H1 (cell line): ENCODE measurements around the gene PGA5. TPM values are rescaled to one million over a fixed set of nuclear protein-coding genes. Genes with fewer than 3 reads are reported as not detected.

Source experiments
- CTCF ChIA-PET: fragments of 300-600 bp; sonication (Branson Sonifier 250); formaldehyde crosslinking; loops from one replicate; lab custom pipeline; 2021; ENCODE audit not compliant: partially characterized antibody; lab: Charles Lee
- POLR2A ChIA-PET: fragments of 300-600 bp; sonication (Branson Sonifier 250); formaldehyde crosslinking; loops from one replicate; lab custom pipeline; 2021; ENCODE audit warnings: inconsistent platforms; ENCODE audit not compliant: partially characterized antibody; lab: Charles Lee
- DNase-seq, 2 experiments: peaks; one replicate each; pipeline versions ENCODE4 v3.0.0 to v3.0.0-alpha.2; 2010 to 2022; ENCODE audit warnings: low spot score in 2 of 2, low read depth in 1 of 2, mixed read lengths in 1 of 2
- FAIRE-seq: peaks from 2 replicates; lab custom pipeline; 2011; peaks lifted over from hg19 to GRCh38; lab: Jason Lieb, UNC
- H2AFZ ChIP-seq: 2 replicates; pipeline ENCODE4 v1.8.1; 2012; ENCODE audit warnings: low read length, inconsistent platforms
- H2AK5ac ChIP-seq: 2 replicates; pipeline ENCODE4 v1.6.1; 2013; ENCODE audit warnings: low read depth, low read length
- H2BK120ac ChIP-seq: replicated peaks from 2 replicates; pipeline ENCODE3; 2013; ENCODE audit warnings: low read depth, low read length, inconsistent platforms
- H2BK12ac ChIP-seq: 2 replicates; pipeline ENCODE4 v1.6.1; 2013; ENCODE audit warnings: low read depth, low read length
- H2BK15ac ChIP-seq: 2 replicates; pipeline ENCODE4 v1.6.1; 2013; ENCODE audit warnings: low read length
- H2BK20ac ChIP-seq: 2 replicates; pipeline ENCODE4 v1.6.1; 2013; ENCODE audit warnings: low read length
- H2BK5ac ChIP-seq: 2 replicates; pipeline ENCODE4 v1.6.1; 2013; ENCODE audit warnings: low read depth, low read length
- H3K14ac ChIP-seq: 2 replicates; pipeline ENCODE4 v1.6.1; 2013; ENCODE audit warnings: inconsistent platforms; ENCODE audit not compliant: insufficient read length
- H3K18ac ChIP-seq: 2 replicates; pipeline ENCODE4 v1.6.1; 2013; ENCODE audit warnings: low read length; ENCODE audit errors: extremely low read depth
- H3K23ac ChIP-seq: 2 replicates; pipeline ENCODE4 v1.6.1; 2013; ENCODE audit warnings: inconsistent platforms; ENCODE audit not compliant: insufficient read length
- H3K23me2 ChIP-seq: 2 replicates; pipeline ENCODE4 v1.6.1; 2013; ENCODE audit warnings: low read depth, low read length
- H3K27ac ChIP-seq: 2 replicates; pipeline ENCODE4 v1.6.1; 2011; ENCODE audit warnings: low read depth, low read length, inconsistent platforms
- H3K27me3 ChIP-seq, 4 experiments: replicated peaks in 1 of 4; 1 replicate in 1 of 4; 2 replicates in 3 of 4; pipeline versions ENCODE4 v1.6.1 to v1.8.1; 2011 to 2013; ENCODE audit warnings: low read length in 3 of 4, mild to moderate bottlenecking in 3 of 4, inconsistent platforms in 2 of 4, mixed read lengths in 2 of 4, moderate library complexity in 1 of 4; ENCODE audit not compliant: control insufficient read depth in 3 of 4, insufficient read depth in 3 of 4; ENCODE audit errors: extremely low read depth in 1 of 4
- H3K36me3 ChIP-seq, 4 experiments: 2 replicates each; pipeline versions ENCODE4 v1.6.1 to v1.8.1; 2011 to 2013; ENCODE audit warnings: mild to moderate bottlenecking in 4 of 4, low read length in 3 of 4, moderate library complexity in 2 of 4, control low read depth in 1 of 4, inconsistent platforms in 1 of 4; ENCODE audit not compliant: insufficient read depth in 4 of 4, control insufficient read depth in 2 of 4
- H3K4ac ChIP-seq: replicated peaks from 2 replicates; pipeline ENCODE3; 2013; ENCODE audit warnings: low read length, low read depth, mixed read lengths, inconsistent platforms; ENCODE audit not compliant: insufficient read length
- H3K4me1 ChIP-seq, 4 experiments: replicated peaks in 1 of 4; 1 replicate in 1 of 4; 2 replicates in 3 of 4; pipeline versions ENCODE4 v1.6.1 to v1.8.1; 2011 to 2013; ENCODE audit warnings: low read length in 3 of 4, inconsistent platforms in 2 of 4, mixed read lengths in 1 of 4; ENCODE audit not compliant: insufficient read depth in 4 of 4, control insufficient read depth in 3 of 4
- H3K4me2 ChIP-seq, 2 experiments: 2 replicates each; pipeline versions ENCODE4 v1.6.1 to v1.8.1; 2011 to 2013; ENCODE audit warnings: low read depth in 2 of 2, low read length in 2 of 2, control low read depth in 1 of 2, inconsistent platforms in 1 of 2, mild to moderate bottlenecking in 1 of 2; ENCODE audit not compliant: insufficient read depth in 1 of 2
- H3K4me3 ChIP-seq, 4 experiments: fragments of 200-600, 300-600 bp in 1 of 4; sonication (generic), shearing (Covaris generic), sonication (Bioruptor Twin) in 1 of 4; 2 replicates each; pipeline versions ENCODE4 v1.5.1 to v1.8.1; 2011 to 2016; ENCODE audit warnings: low read length in 4 of 4, low read depth in 3 of 4, control low read depth in 2 of 4, inconsistent platforms in 2 of 4, mild to moderate bottlenecking in 2 of 4, mixed read lengths in 1 of 4, moderate library complexity in 1 of 4; ENCODE audit not compliant: insufficient read depth in 2 of 4; ENCODE audit errors: extremely low read depth in 1 of 4
- H3K56ac ChIP-seq: replicated peaks from 2 replicates; pipeline ENCODE3; 2013; ENCODE audit warnings: low read depth, mild to moderate bottlenecking, mixed read lengths, low read length, inconsistent platforms; ENCODE audit not compliant: insufficient read length
- H3K79me1 ChIP-seq: 2 replicates; pipeline ENCODE4 v1.6.1; 2013; ENCODE audit warnings: low read depth, low read length, control low read depth
- H3K79me2 ChIP-seq, 2 experiments: 2 replicates each; pipeline versions ENCODE4 v1.6.1 to v1.8.1; 2012 to 2013; ENCODE audit warnings: low read length in 2 of 2, mild to moderate bottlenecking in 2 of 2, inconsistent platforms in 1 of 2; ENCODE audit not compliant: insufficient read depth in 2 of 2, control insufficient read depth in 1 of 2
- H3K9ac ChIP-seq, 4 experiments: replicated peaks in 1 of 4; 1 replicate in 1 of 4; 2 replicates in 3 of 4; pipeline versions ENCODE4 v1.6.1 to v1.8.1; 2011 to 2013; ENCODE audit warnings: low read depth in 3 of 4, low read length in 3 of 4, control low read depth in 2 of 4, mild to moderate bottlenecking in 2 of 4, moderate library complexity in 2 of 4, inconsistent platforms in 1 of 4; ENCODE audit errors: extremely low read depth in 1 of 4
- H3K9me3 ChIP-seq, 2 experiments: 2 replicates each; pipeline versions ENCODE4 v1.6.1 to v1.8.1; 2012 to 2013; ENCODE audit warnings: mild to moderate bottlenecking in 2 of 2, moderate library complexity in 2 of 2, control low read depth in 1 of 2, inconsistent platforms in 1 of 2, low read depth in 1 of 2, low read length in 1 of 2, mixed read lengths in 1 of 2; ENCODE audit not compliant: insufficient read depth in 2 of 2
- H4K20me1 ChIP-seq, 2 experiments: replicated peaks in 1 of 2; 2 replicates each; pipeline versions ENCODE3 to v1.8.1; 2011 to 2013; ENCODE audit warnings: inconsistent platforms in 2 of 2, low read length in 2 of 2, mild to moderate bottlenecking in 1 of 2; ENCODE audit not compliant: insufficient read depth in 2 of 2, control insufficient read depth in 1 of 2
- H4K5ac ChIP-seq: 2 replicates; pipeline ENCODE4 v1.6.1; 2013; ENCODE audit warnings: low read length, low read depth, mixed read lengths, inconsistent platforms; ENCODE audit not compliant: insufficient read length
- H4K8ac ChIP-seq: 2 replicates; pipeline ENCODE4 v1.8.0; 2013; ENCODE audit warnings: mild to moderate bottlenecking, moderate library complexity, low read length, inconsistent platforms; ENCODE audit not compliant: insufficient read depth; ENCODE audit errors: extremely low read depth
- H4K91ac ChIP-seq: replicated peaks from 2 replicates; pipeline ENCODE3; 2013; ENCODE audit warnings: low read length, mixed read lengths, inconsistent platforms; ENCODE audit not compliant: insufficient read length
- BACH1 ChIP-seq: IDR thresholded peaks from 2 replicates; pipeline ENCODE4 v1.6.1; 2012; ENCODE audit warnings: low read length, improper control_type of control experiment
- CBX5 ChIP-seq: fragments of 300-800, 300-1000 bp; sonication (generic); IDR thresholded peaks from 2 replicates; pipeline ENCODE4 v1.7.1; 2016; ENCODE audit warnings: antibody characterized with exemption, low read length, low read depth
- EP300 ChIP-seq, 2 experiments: IDR thresholded peaks; 1 replicate in 1 of 2; 2 replicates in 1 of 2; pipeline ENCODE4 v1.6.1; 2011 to 2012; ENCODE audit warnings: low read depth in 2 of 2, low read length in 2 of 2, mild to moderate bottlenecking in 2 of 2, borderline replicate concordance in 1 of 2, inconsistent platforms in 1 of 2, moderate library complexity in 1 of 2
- KDM1A ChIP-seq: fragments of 200-600, 300-600 bp; sonication (generic); IDR thresholded peaks from 2 replicates; pipeline ENCODE4 v1.7.1; 2016; ENCODE audit warnings: mild to moderate bottlenecking, low read length, borderline replicate concordance
- MAX ChIP-seq: IDR thresholded peaks from 2 replicates; pipeline ENCODE4 v1.6.1; 2012; ENCODE audit warnings: inconsistent platforms
- PHF8 ChIP-seq: fragments of 200-600 bp; sonication (generic); conservative IDR thresholded peaks from 2 replicates; pipeline ENCODE4 v1.7.1; 2012; ENCODE audit warnings: low read depth, mild to moderate bottlenecking, inconsistent platforms, low read length, moderate library complexity
- POLR2AphosphoS5 ChIP-seq: IDR thresholded peaks from 2 replicates; pipeline ENCODE4 v1.6.1; 2011; ENCODE audit warnings: low read depth, low read length
- SP1 ChIP-seq: IDR thresholded peaks from 2 replicates; pipeline ENCODE4 v1.6.1; 2011; ENCODE audit warnings: low read depth, low read length
- SP2 ChIP-seq: IDR thresholded peaks from 2 replicates; pipeline ENCODE4 v1.6.1; 2012; ENCODE audit warnings: mild to moderate bottlenecking, low read length, inconsistent platforms
- WGBS, 2 experiments: shearing (Covaris generic) in 1 of 2; methylation state at CpG; one replicate each; pipeline versions ENCODE4 v1.1.6 to v1.1.7; 2013 to 2015; ENCODE audit warnings: low lambda C conversion rate in 2 of 2, mixed read lengths in 2 of 2, inconsistent platforms in 1 of 2, low coverage in 1 of 2, missing lambda C conversion rate in 1 of 2; ENCODE audit not compliant: insufficient replicate concordance in 2 of 2, insufficient coverage in 1 of 2, insufficient read length in 1 of 2; ENCODE audit errors: extremely low coverage in 1 of 2, missing lambda C conversion rate in 1 of 2; 5-methylcytosine and 5-hydroxymethylcytosine counted together
- polyA plus RNA-seq, 7 experiments: library from polyadenylated mRNA; depleted of rRNA in 3 of 7; stranded (reverse) in 5 of 7; unstranded in 2 of 7; fragments of >200 nt in 5 of 7; fragments of 200-250 nt in 2 of 7; gene quantifications; 1 replicate in 5 of 7; 2 replicates in 1 of 7; 4 replicates in 1 of 7; pipeline versions ENCODE4 v1.2.1 to v1.2.3, GENCODE V29; 2011 to 2013; ENCODE audit warnings: missing spikeins in 2 of 7, mixed read lengths in 2 of 7
- total RNA-seq: library from RNA; stranded (reverse); fragmentation: NEBNext Ultra II Directional; extraction: Animal tissue kit (Norgen Biotek cat#: 25700); gene quantifications from 2 replicates; pipeline ENCODE4 v1.2.1, GENCODE V29; 2021

PGA5 gene
- total and polyA plus RNA-seq, 2 of the 8 experiments (the other 6 are each of a cell fraction or from before 2014, with no cell fraction given), result 0.67 to 2.0 TPM

DNA sequence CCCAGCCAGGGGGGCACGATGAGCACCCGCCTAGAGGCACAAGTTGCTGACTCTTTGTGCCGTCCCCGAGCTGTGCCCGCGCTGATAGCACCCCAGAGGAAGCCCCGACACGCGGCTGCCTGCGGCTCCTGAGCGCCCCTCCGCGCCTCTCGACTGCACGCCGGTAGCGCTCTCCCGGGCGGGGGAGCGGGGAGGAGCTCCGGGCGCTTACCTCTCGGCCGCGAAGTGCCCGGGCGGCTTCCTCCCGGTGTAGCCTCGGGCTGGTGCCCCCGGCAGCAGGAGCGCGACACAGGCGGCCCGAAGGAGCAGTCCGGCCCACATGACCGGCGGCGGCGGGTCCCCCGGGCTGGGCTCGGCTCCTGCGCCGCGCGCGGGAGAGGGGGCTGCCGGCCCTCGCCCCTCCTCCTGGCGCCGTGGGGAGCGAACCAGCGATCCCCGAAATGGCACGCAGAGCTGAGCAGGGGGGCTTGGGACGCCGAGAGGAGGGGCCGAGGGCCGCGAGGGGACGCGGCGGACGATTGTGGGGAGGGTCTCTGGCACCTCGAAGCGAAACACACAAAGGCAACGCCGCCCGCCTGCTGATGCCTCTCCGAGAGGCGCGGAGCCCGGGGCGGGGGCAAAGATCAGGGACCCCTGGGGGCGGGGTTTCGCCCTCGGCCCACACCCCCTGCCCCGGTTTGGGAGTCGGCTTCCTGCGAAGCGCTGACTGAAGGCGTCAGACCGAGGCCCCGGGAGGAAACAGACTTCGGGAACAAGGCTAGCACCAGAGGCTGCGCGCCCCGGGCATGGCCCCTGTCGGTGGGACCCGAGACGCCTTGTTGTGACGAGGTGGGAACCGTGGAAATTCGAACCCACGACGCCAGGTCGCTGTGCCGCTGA lies 54.0 kb downstream of the PGA5 start, which contains the start of gene VWCE:
Gene VWCE, minus strand, starts transcription at position 600 of the 879 bp plus-strand sequence. Its CDS starts 279 bp downstream, at position 321.
- Histone ChIP-seq H2AFZ (peak within 1 kb of the TSS; percentile 79; the same call in 1 of the 2 replicates), H3K23ac (no peak within 1 kb of the TSS), H3K23me2 (peaks cover 10% of the 10 kb centered on the region; the same call in 1 of the 2 replicates), H4K20me1 (peaks cover 3 to 13% of the 10 kb centered on the region in 2 experiments), H2BK5ac (peak within 1 kb of the TSS; percentile 66; the same call in 1 of the 2 replicates), H3K27me3 (peaks cover 1 to 12% (median 7%) of the 10 kb centered on the region in 4 experiments; a peak in 6 of 7 replicates), H3K27ac (peak within 1 kb of the TSS; percentile 57), H3K4me1 (peaks cover 2 to 9% (median 8%) of the 10 kb centered on the region in 4 experiments), H3K79me1 (no peaks in the 10 kb centered on the region), H4K5ac (peak within 1 kb of the TSS; percentile 40), H2BK12ac (peak within 1 kb of the TSS; percentile 68; the same call in 1 of the 2 replicates), H2BK20ac (no peak within 1 kb of the TSS), H3K4me2 (peak within 1 kb of the TSS; percentile 71 to 91), H3K4me3 (peak within 1 kb of the TSS; percentile 54 to 82 (median 78)), H3K36me3 (peaks cover 2 to 17% (median 4%) of the 10 kb centered on the region in 4 experiments; a peak in 4 of 8 replicates), H3K56ac (peak within 1 kb of the TSS; percentile 72), H3K4ac (peak within 1 kb of the TSS; percentile 65), H2BK120ac (no peak within 1 kb of the TSS), H3K9me3 (no peaks in the 10 kb centered on the region), H2BK15ac (no peak within 1 kb of the TSS; the same call in 1 of the 2 replicates), H3K14ac (no peak within 1 kb of the TSS), H3K18ac (peak within 1 kb of the TSS; percentile 88), H4K8ac (peak within 1 kb of the TSS; percentile 90), H2AK5ac (no peak within 1 kb of the TSS; the same call in 1 of the 2 replicates), H3K9ac (peak within 1 kb of the TSS; percentile 13 to 82 (median 60); a peak in 6 of 7 replicates), H3K79me2 (0 out of 4 replicates have a peak, but pooled peaks cover 0 to 3% of the 10 kb centered on the region in 2 experiments), H4K91ac (peak within 1 kb of the TSS; percentile 85)
- no peak for FAIRE-seq
- 3% methylated on average over 68 of the region's 97 CpGs; no CpG with 5 or more reads in 1 of the 2 experiments for WGBS, 2 experiments
- ChIA-PET CTCF (interaction anchor here (0.7 to 2.9 kb wide), 12 partner anchors 13 to 101 kb away, joined by 3 to 14 read pairs (median 4); no protein-coding TSS in a partner anchor), POLR2A (interaction anchor here (0.8 to 6.9 kb wide), 25 partner anchors 9 to 135 kb away, joined by 3 to 54 read pairs (median 5); partner anchors contain the start of genes CPSF7, CYB561A3, DDB1 and SDHAF2)
- peak; percentile 53 to 86 for DNase-seq
- peak; percentile 73; the same call in 1 of the 2 replicates for TF ChIP-seq PHF8
- TF ChIP-seq MAX, result peak; percentile 52; the same call in 1 of the 2 replicates
- TF ChIP-seq CBX5, result no peak
- TF ChIP-seq SP1, result no peak
- no peak for TF ChIP-seq KDM1A
- no peak for TF ChIP-seq EP300 (IDR thresholded peaks at IDR 0.05; ENCODE audit: borderline replicate concordance in 1 of 2, low read depth in 2 of 2, low read length in 2 of 2)
- no peak for TF ChIP-seq BACH1
- peak; percentile 43; the same call in 1 of the 2 replicates for TF ChIP-seq POLR2AphosphoS5
- TF ChIP-seq SP2, result no peak
